GM23248 (cell line): Measurements from ENCODE around the gene AGAP1.

Experiments used
- EZH2 ChIP-seq: fragments of 200-600 bp; sonication (generic); IDR thresholded peaks from 2 replicates; pipeline ENCODE4 v1.6.1; 2018; ENCODE audit warnings: antibody characterized with exemption, mild to moderate bottlenecking; ENCODE audit not compliant: insufficient read depth, poor library complexity, severe bottlenecking
- EZH2phosphoT487 ChIP-seq: fragments of 200-600 bp; sonication (generic); IDR thresholded peaks from 2 replicates; pipeline ENCODE4 v1.6.1; 2018; ENCODE audit warnings: antibody characterized with exemption, moderate library complexity, mild to moderate bottlenecking, low read depth; ENCODE audit not compliant: insufficient read depth

DNA sequence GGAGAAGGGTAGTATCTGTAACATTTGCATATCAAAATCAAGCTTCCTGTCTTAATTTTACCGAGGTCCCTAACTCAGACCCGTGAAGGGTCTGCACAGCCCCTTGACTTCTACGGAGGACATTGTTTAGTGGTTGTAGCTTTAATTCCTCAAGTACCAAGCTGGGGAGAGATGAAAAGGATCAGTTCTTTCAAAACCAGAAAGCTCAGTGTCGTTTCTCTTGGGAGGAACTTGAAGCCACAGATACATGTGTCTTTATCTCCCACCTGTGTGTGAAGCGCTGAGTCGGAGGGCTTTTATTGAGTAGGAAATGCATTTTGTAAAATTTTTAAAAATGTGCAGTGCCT, 410.7 kb downstream of the AGAP1 start:
- TF ChIP-seq EZH2 (no peak), EZH2phosphoT487 (no peak)
